ENCODE results near the gene MEA1. TPM values are rescaled to one million over a fixed set of nuclear protein-coding genes. Genes with fewer than 3 reads are reported as not detected.

The MEA1 gene
- total and polyA plus RNA-seq, 2 experiments from 2014 or later: 70.5 to 205 TPM

- TF ChIP-seq ZNF462 (CRISPR knock-in tag; IDR thresholded peaks at IDR 0.05) (no peak), ETS1 (IDR thresholded peaks at IDR 0.05) (peak; percentile 58), NANOG (IDR thresholded peaks at IDR 0.05; ENCODE audit: borderline replicate concordance) (no peak), ZNF331 (CRISPR knock-in tag; IDR thresholded peaks at IDR 0.05; ENCODE audit: low read depth) (no peak), JUNB (IDR thresholded peaks at IDR 0.05; ENCODE audit: unreplicated experiment) (no peak)
Observed at GRCh38 chr6:43053545-43054205, 39.9 kb upstream of the MEA1 start, which contains the start of gene CUL7 (continued).

GRCh38 chr6:43052842-43053544, 39.2 kb upstream of the MEA1 start:
- Mint-ChIP-seq H3K36me3 (ENCODE audit: low read depth) (peaks cover 43% of the 10 kb centered on the region), H3K4me1 (peaks cover 37% of the 10 kb centered on the region), H3K9me3 (no peaks in the 10 kb centered on the region; the same call in 2 of the 3 replicates), H3K4me3 (peak overlapping the region; percentile 87), H3K27ac (peak overlapping the region; percentile 95), H3K27me3 (ENCODE audit: insufficient read depth, low read depth, poor library complexity) (peaks cover 8% of the 10 kb centered on the region)
- Histone ChIP-seq H3K4me3 (peak overlapping the region; percentile 88), H4K20me1 (replicated peaks; ENCODE audit: insufficient read depth) (no peaks in the 10 kb centered on the region), H3K4me2 (peak overlapping the region; percentile 97), H3K9me2 (ENCODE audit: insufficient read depth) (no peaks in the 10 kb centered on the region), H3K27ac (ENCODE audit: low read depth) (peak overlapping the region; percentile 89), H3K4me1 (ENCODE audit: insufficient read depth) (peaks cover 8% of the 10 kb centered on the region), H3F3A (replicated peaks; ENCODE audit: low read depth) (peaks cover 13% of the 10 kb centered on the region; the same call in 1 of the 2 replicates), H3K79me2 (replicated peaks; ENCODE audit: insufficient read depth) (peaks cover 13% of the 10 kb centered on the region), H2AFZ (peak overlapping the region; percentile 83), H3K36me3 (ENCODE audit: insufficient read depth) (peaks cover 5% of the 10 kb centered on the region; the same call in 1 of the 2 replicates), H3K27me3 (ENCODE audit: insufficient read depth) (no peaks in the 10 kb centered on the region)
- DNase-seq (ENCODE audit: low spot score) (peak; percentile 57), ATAC-seq (peak; percentile 67)
- TF ChIP-seq STAT1 (IDR thresholded peaks at IDR 0.05; ENCODE audit: unreplicated experiment): no peak
- TF ChIP-seq CTCF (conservative IDR thresholded peaks at IDR 0.05; ENCODE audit: low read depth in 2 of 2): no peak
- TF ChIP-seq POLR2AphosphoS5 (IDR thresholded peaks at IDR 0.05; ENCODE audit: low read depth): no peak
- TF ChIP-seq EZH2 (IDR thresholded peaks at IDR 0.05; ENCODE audit: low read depth, unreplicated experiment): no peak
- TF ChIP-seq CREB1 (CRISPR knock-in tag; IDR thresholded peaks at IDR 0.05; ENCODE audit: low read depth): no peak
- no peak for TF ChIP-seq JUNB (IDR thresholded peaks at IDR 0.05; ENCODE audit: unreplicated experiment)
- no peak for TF ChIP-seq REST (IDR thresholded peaks at IDR 0.05; ENCODE audit: unreplicated experiment)
